ENCODE data around the gene GARNL3.

- TF ChIP-seq CTCF (IDR thresholded peaks at IDR 0.05) (no peak), POLR2A (IDR thresholded peaks at IDR 0.05) (no peak)
Observed at GRCh38 chr9:127216888-127217217, 47.7 kb upstream of the GARNL3 start.
